Gastrocnemius medialis (tissue), 4 donors: Measurements from ENCODE around the gene KLRC2. TPM values are rescaled to one million over a fixed set of nuclear protein-coding genes. Genes with fewer than 3 reads are reported as not detected.
"Not testable (repeated sequence)": the region's sequence is repeated elsewhere in the genome, so short reads cannot be mapped to it uniquely, and the experiment has no call there.

ENCODE experiments used
- ATAC-seq, 2 donors: fragments of 150-250 bp; one replicate each; pipeline ENCODE4 v1.9.1; 2016
- DNase-seq, 2 donors: peaks; one replicate each; pipeline ENCODE4 v3.0.0-alpha.2; 2019
- H3K27ac ChIP-seq, 4 donors: fragments of 200-600 bp; sonication (generic); 1 replicate in 1 of 4; 2 replicates in 3 of 4; pipeline ENCODE4 v1.5.1; 2016 to 2018; ENCODE audit warnings: mild to moderate bottlenecking in 2 of 4, moderate library complexity in 1 of 4
- H3K27me3 ChIP-seq, 3 donors: fragments of 200-600 bp; sonication (generic) in 2 of 3; 1 replicate in 1 of 3; 2 replicates in 2 of 3; pipeline versions ENCODE4 v1.5.1 to v1.6.0; 2016 to 2019; ENCODE audit warnings: mild to moderate bottlenecking in 1 of 3, moderate library complexity in 1 of 3
- H3K36me3 ChIP-seq, 2 donors: fragments of 200-600 bp; sonication (generic) in 1 of 2; one replicate each; pipeline ENCODE4 v1.5.1; 2017 to 2018
- H3K4me1 ChIP-seq, 2 donors: fragments of 200-600 bp; sonication (generic) in 1 of 2; one replicate each; pipeline ENCODE4 v1.5.1; 2016 to 2017; ENCODE audit warnings: mild to moderate bottlenecking in 2 of 2
- H3K4me3 ChIP-seq, 4 donors: fragments of 200-600 bp; sonication (generic) in 3 of 4; 1 replicate in 1 of 4; 2 replicates in 3 of 4; pipeline ENCODE4 v1.5.1; 2016 to 2019; ENCODE audit warnings: mild to moderate bottlenecking in 2 of 4
- H3K9me3 ChIP-seq, 3 donors: fragments of 200-600 bp; sonication (generic) in 2 of 3; 1 replicate in 1 of 3; 2 replicates in 2 of 3; pipeline ENCODE4 v1.5.1; 2016 to 2019
- POLR2A ChIP-seq, 2 donors: fragments of 450-650 bp; IDR thresholded peaks; one replicate each; pipeline ENCODE4 v1.6.1; 2017; ENCODE audit warnings: antibody characterized with exemption in 2 of 2, mild to moderate bottlenecking in 2 of 2, moderate library complexity in 2 of 2
- in situ Hi-C, 4 donors: fragments of 200-750 bp; cut with MboI; loops; one replicate each; pipeline versions ENCODE4 v1.15.0 to v1.8.0; 2017; ENCODE audit warnings: low sequenced_read_pairs in 4 of 4
- intact Hi-C: fragments of 100-400 bp; cut with DNase I; formaldehyde crosslinking; loops from one replicate; pipeline ENCODE4 v1.15.1; 2023; ENCODE audit warnings: low total_unique reads
- total RNA-seq, 4 donors: library from RNA; depleted of rRNA; stranded (reverse); fragments of >200 nt; gene quantifications; one replicate each; pipeline versions ENCODE4 v1.1.0 to v1.2.3, GENCODE V29; 2016
- TF ChIP-seq, protein P1 (sequence below), 5 experiments: fragments of 450-650 bp in 3 of 5; fragments of 200-600 bp in 2 of 5; sonication (generic) in 2 of 5; IDR thresholded peaks in 4 of 5; conservative IDR thresholded peaks in 1 of 5; 1 replicate in 4 of 5; 2 replicates in 1 of 5; pipeline ENCODE4 v1.5.1; 2016 to 2019; ENCODE audit warnings: antibody characterized with exemption in 5 of 5, mild to moderate bottlenecking in 3 of 5, moderate library complexity in 3 of 5

KLRC2 gene
- total RNA-seq, 4 donors from 2014 or later: not detected

DNA sequence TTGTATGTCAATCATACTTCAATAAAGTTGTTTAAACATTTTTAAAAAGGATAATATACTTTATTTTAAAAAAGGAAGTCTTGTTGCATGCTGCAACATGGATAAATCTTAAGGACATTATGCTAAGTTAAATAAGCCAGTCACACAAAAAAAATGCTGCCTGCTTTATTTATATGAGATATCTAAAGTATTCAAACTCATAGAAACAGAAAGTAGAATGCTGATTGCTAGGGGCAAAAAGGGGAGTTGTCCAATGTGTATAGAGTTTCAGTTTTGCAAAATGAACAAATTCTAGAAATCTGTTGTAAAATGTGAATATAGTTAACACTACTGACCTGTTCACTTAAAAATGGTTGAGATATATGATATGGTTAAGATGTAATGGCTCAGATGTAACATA is 35.0 kb downstream of the KLRC2 start:
- Histone ChIP-seq H3K4me3 (no peak overlapping the region), H3K4me1 (no peaks in the 10 kb centered on the region), H3K9me3 (no peaks in the 10 kb centered on the region), H3K36me3 (no peaks in the 10 kb centered on the region), H3K27me3 (no peaks in the 10 kb centered on the region), H3K27ac (no peak overlapping the region)
- ATAC-seq (no peak), DNase-seq (no peak)
- intact Hi-C loops (no loop called here), in situ Hi-C loops (no loop called here)
- TF ChIP-seq POLR2A (IDR thresholded peaks at IDR 0.05): no peak
- TF ChIP-seq, protein P1, sequence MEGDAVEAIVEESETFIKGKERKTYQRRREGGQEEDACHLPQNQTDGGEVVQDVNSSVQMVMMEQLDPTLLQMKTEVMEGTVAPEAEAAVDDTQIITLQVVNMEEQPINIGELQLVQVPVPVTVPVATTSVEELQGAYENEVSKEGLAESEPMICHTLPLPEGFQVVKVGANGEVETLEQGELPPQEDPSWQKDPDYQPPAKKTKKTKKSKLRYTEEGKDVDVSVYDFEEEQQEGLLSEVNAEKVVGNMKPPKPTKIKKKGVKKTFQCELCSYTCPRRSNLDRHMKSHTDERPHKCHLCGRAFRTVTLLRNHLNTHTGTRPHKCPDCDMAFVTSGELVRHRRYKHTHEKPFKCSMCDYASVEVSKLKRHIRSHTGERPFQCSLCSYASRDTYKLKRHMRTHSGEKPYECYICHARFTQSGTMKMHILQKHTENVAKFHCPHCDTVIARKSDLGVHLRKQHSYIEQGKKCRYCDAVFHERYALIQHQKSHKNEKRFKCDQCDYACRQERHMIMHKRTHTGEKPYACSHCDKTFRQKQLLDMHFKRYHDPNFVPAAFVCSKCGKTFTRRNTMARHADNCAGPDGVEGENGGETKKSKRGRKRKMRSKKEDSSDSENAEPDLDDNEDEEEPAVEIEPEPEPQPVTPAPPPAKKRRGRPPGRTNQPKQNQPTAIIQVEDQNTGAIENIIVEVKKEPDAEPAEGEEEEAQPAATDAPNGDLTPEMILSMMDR (IDR thresholded peaks at IDR 0.05 in 4 of 5, conservative IDR thresholded peaks at IDR 0.05 in 1 of 5): no peak

DNA sequence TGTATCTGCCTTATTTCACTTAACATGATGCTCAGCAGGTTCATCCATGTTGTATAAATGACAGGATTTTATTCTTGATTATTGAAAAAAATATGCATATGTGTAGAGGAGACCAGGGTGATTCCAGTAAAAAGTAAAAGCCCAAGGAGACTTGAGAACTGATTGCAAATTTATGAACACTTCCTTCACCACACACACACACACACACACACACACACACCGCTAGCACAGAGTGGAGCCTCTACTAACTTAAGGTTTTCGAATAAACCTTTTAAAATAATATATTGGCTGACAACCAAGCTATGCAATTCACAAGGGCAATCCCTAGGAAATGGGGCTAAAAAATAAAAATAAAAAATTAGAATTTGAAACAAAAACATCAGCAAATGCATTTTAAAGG is 37.6 kb downstream of the KLRC2 start:
- no peak overlapping the region for H3K4me3 ChIP-seq
- in situ Hi-C loops (no loop called here), intact Hi-C loops (no loop called here)
- H3K9me3 ChIP-seq: no peaks in the 10 kb centered on the region
- no peaks in the 10 kb centered on the region for H3K27me3 ChIP-seq
- no peaks in the 10 kb centered on the region for H3K36me3 ChIP-seq
- TF ChIP-seq, protein P1 (IDR thresholded peaks at IDR 0.05 in 4 of 5, conservative IDR thresholded peaks at IDR 0.05 in 1 of 5): no peak
- no peak for TF ChIP-seq POLR2A (IDR thresholded peaks at IDR 0.05)
- no peak overlapping the region for H3K27ac ChIP-seq
- no peak for ATAC-seq
- no peak for DNase-seq
- no peaks in the 10 kb centered on the region for H3K4me1 ChIP-seq

DNA sequence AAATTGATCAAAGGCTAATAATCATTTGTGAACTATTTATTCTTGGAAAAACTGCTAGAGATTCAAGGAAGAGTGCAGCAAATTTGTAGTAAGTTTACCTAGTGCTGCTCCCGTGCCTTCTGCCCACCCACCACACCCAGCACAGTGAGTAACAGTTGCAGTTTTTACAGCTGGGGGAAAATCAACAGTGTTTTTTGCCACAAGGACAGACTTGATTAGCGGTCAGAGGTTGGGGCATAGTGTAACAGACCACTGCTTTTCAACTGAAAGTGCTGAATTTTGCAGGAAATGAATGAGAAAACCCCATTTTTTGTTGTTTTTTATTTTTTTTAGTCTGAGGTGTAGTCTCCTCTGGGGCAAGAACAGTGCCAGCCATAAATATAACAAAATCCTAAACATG is 38.5 kb downstream of the KLRC2 start:
- in situ Hi-C loops (no loop called here), intact Hi-C loops (no loop called here)
- no peak overlapping the region for H3K27ac ChIP-seq
- no peaks in the 10 kb centered on the region for H3K36me3 ChIP-seq
- ATAC-seq (no peak), DNase-seq (no peak)
- TF ChIP-seq POLR2A (IDR thresholded peaks at IDR 0.05): no peak
- TF ChIP-seq, protein P1 (IDR thresholded peaks at IDR 0.05 in 4 of 5, conservative IDR thresholded peaks at IDR 0.05 in 1 of 5): no peak
- no peaks in the 10 kb centered on the region for H3K9me3 ChIP-seq
- H3K27me3 ChIP-seq: no peaks in the 10 kb centered on the region
- H3K4me1 ChIP-seq: peaks cover 0 to under 1% of the 10 kb centered on the region in 2 donors
- no peak overlapping the region for H3K4me3 ChIP-seq

DNA sequence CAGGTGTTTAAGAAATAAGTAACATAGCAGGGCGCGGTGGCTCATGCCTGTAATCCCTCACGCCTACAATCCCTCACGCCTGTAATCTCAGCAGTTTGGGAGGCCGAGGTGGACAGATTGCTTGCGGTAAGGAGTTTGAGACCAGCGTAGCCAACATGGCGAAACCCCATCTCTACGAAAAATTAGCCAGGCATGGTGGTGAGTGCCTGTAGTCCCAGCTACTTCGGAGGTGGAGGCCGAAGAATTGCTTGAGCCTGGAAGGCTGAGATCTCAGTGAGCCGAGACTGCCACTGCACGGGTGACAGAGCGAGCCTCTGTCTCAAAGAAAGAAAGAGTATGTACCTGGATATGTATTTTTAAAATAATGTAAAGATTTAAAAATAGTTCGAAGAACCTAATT is 39.6 kb downstream of the KLRC2 start:
- H3K27me3 ChIP-seq, ATAC-seq, H3K9me3 ChIP-seq, H3K4me3 ChIP-seq, intact Hi-C loops, H3K27ac ChIP-seq, H3K36me3 ChIP-seq, H3K4me1 ChIP-seq, DNase-seq, in situ Hi-C loops: not testable (repeated sequence)

DNA sequence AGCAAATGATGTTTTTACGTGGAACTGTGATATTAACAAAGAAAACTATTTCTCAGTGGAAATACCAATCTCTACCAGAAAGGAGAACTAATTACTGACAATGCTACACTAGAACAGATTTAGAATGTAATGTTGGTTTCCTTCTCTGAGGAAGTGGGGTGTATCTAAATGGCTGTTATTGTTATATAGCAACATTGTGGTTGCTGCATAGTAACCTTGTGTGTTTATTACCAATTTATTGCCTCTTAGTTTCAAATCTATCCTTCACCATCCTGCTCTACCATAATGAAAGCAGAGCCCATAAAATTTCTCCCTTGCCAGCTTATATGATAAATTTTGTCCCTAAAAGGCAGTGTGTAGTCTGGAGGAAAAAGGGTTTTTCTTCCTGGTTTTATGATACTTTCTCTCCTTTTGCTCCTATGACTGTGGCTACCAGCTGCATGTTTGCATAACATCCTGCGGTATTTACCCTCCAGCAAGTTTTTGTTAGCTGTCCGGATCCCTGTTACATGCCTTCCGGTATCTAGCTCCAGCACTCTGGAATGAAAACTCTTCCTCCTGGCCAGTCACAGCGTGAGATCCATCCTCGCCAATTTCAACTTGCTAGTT is 40.3 kb downstream of the KLRC2 start:
- in situ Hi-C loops (no loop called here), intact Hi-C loops (no loop called here)
- no peak overlapping the region for H3K4me3 ChIP-seq
- TF ChIP-seq, protein P1 (IDR thresholded peaks at IDR 0.05 in 4 of 5, conservative IDR thresholded peaks at IDR 0.05 in 1 of 5): no peak
- no peak for TF ChIP-seq POLR2A (IDR thresholded peaks at IDR 0.05)
- no peaks in the 10 kb centered on the region for H3K36me3 ChIP-seq
- no peaks in the 10 kb centered on the region for H3K27me3 ChIP-seq
- peaks cover 0 to 6% of the 10 kb centered on the region in 2 donors for H3K4me1 ChIP-seq
- peak; percentile 52 to 71 for ATAC-seq
- no peaks in the 10 kb centered on the region for H3K9me3 ChIP-seq
- peak overlapping the region in 2 of 4 donors; percentile 22 to 54 for H3K27ac ChIP-seq
- DNase-seq: peak; percentile 15 to 27

DNA sequence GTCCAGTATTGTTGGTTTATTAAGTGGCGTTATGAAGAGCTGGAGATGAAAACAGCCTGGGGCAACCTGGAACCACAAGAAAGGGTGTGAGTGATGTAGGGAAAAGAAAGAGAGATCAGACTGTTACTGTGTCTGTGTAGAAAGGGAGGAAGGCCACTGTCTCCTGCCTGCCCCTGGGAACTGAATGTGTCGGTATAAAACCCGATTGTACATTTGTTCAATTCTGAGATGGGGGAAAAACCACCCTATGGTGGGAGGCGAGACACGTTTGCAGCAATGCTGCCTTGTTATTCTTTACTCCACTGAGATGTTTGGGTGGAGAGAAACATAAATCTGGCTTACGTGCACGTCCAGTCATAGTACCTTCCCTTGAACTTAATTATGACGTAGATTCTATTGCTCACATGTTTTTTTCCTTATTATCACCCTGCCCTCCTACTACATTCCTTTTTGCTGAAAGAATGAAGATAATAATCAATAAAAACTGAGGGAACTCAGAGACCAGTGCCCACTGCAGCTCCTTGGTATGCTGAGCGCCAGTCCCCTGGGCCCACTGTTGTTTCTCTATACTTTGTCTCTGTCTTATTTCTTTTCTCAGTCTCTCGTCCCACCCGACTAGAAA is 41.2 kb downstream of the KLRC2 start:
- DNase-seq, H3K27ac ChIP-seq, ATAC-seq, H3K36me3 ChIP-seq, in situ Hi-C loops, intact Hi-C loops, H3K9me3 ChIP-seq, H3K27me3 ChIP-seq, H3K4me3 ChIP-seq, H3K4me1 ChIP-seq: not testable (repeated sequence)
